GM23338 (cell line): ENCODE measurements around the gene COL18A1. TPM values are rescaled to one million over a fixed set of nuclear protein-coding genes. Genes with fewer than 3 reads are reported as not detected.

ENCODE experiments used
- ATAC-seq: fragments of 200-7000 bp; cut with Tn5 transposase; 3 replicates; pipeline ENCODE4 v1.9.1; 2020
- DNase-seq: peaks from one replicate; pipeline ENCODE4 v3.0.0-alpha.2; 2015; ENCODE audit warnings: low spot score
- H2AFZ ChIP-seq: fragments of 200-600 bp; sonication (generic); 2 replicates; pipeline ENCODE4 v1.8.0; 2016; ENCODE audit warnings: antibody characterized with exemption, mild to moderate bottlenecking, moderate library complexity
- H3F3A ChIP-seq: fragments of 200-600 bp; sonication (generic); replicated peaks from 2 replicates; pipeline ENCODE4 v1.8.0; 2017; ENCODE audit warnings: antibody characterized with exemption, mixed run types, low read depth
- H3K27ac ChIP-seq: fragments of 200-600 bp; sonication (generic); 2 replicates; pipeline ENCODE4 v1.6.1; 2016; ENCODE audit warnings: low read depth
- H3K27me3 ChIP-seq: fragments of 200-600 bp; sonication (generic); 2 replicates; pipeline ENCODE4 v1.8.0; 2016; ENCODE audit warnings: mild to moderate bottlenecking, mixed run types, moderate library complexity; ENCODE audit not compliant: insufficient read depth
- H3K36me3 ChIP-seq: fragments of 200-600 bp; sonication (generic); 2 replicates; pipeline ENCODE4 v1.8.0; 2016; ENCODE audit warnings: mild to moderate bottlenecking; ENCODE audit not compliant: insufficient read depth
- H3K4me1 ChIP-seq: fragments of 200-600 bp; sonication (generic); 2 replicates; pipeline ENCODE4 v1.8.0; 2016; ENCODE audit warnings: mild to moderate bottlenecking, moderate library complexity; ENCODE audit not compliant: insufficient read depth
- H3K4me2 ChIP-seq: fragments of 200-600 bp; sonication (generic); 2 replicates; pipeline ENCODE4 v1.7.1; 2017; ENCODE audit warnings: mixed run types
- H3K4me3 ChIP-seq: fragments of 200-600 bp; sonication (generic); 2 replicates; pipeline ENCODE4 v1.6.1; 2016; ENCODE audit warnings: mixed run types
- H3K79me2 ChIP-seq: fragments of 200-600 bp; sonication (generic); replicated peaks from 2 replicates; pipeline ENCODE4 v1.8.0; 2017; ENCODE audit warnings: mild to moderate bottlenecking; ENCODE audit not compliant: insufficient read depth
- H3K9me2 ChIP-seq: fragments of 200-600 bp; sonication (generic); 2 replicates; pipeline ENCODE4 v1.8.0; 2017; ENCODE audit not compliant: insufficient read depth
- H4K20me1 ChIP-seq: fragments of 200-600 bp; sonication (generic); replicated peaks from 2 replicates; pipeline ENCODE4 v1.8.0; 2017; ENCODE audit warnings: mild to moderate bottlenecking; ENCODE audit not compliant: insufficient read depth
- H3K27ac Mint-ChIP-seq: 2 replicates; pipeline ENCODE4 v1.8.0; 2020; ENCODE audit warnings: inconsistent platforms, mild to moderate bottlenecking, moderate library complexity, mixed read lengths
- H3K27me3 Mint-ChIP-seq: 3 replicates; pipeline ENCODE4 v1.8.0; 2022; ENCODE audit warnings: low read depth, mild to moderate bottlenecking, moderate library complexity, mixed read lengths, inconsistent platforms; ENCODE audit not compliant: insufficient read depth, poor library complexity
- H3K36me3 Mint-ChIP-seq: 3 replicates; pipeline ENCODE4 v1.8.0; 2021; ENCODE audit warnings: low read depth, mild to moderate bottlenecking, inconsistent platforms, moderate library complexity, mixed read lengths
- H3K4me1 Mint-ChIP-seq: 3 replicates; pipeline ENCODE4 v1.8.0; 2020; ENCODE audit warnings: mild to moderate bottlenecking, inconsistent platforms, mixed read lengths
- H3K4me3 Mint-ChIP-seq: 3 replicates; pipeline ENCODE4 v1.8.0; 2021; ENCODE audit warnings: moderate library complexity, mild to moderate bottlenecking, inconsistent platforms, mixed read lengths
- H3K9me3 Mint-ChIP-seq: 3 replicates; pipeline ENCODE4 v1.8.0; 2020; ENCODE audit warnings: moderate library complexity, mild to moderate bottlenecking, inconsistent platforms, mixed read lengths
- CREB1 ChIP-seq: fragments of 250-450 bp; sonication (Bioruptor Pico); IDR thresholded peaks from 2 replicates; pipeline ENCODE4 v1.5.0; 2020; ENCODE audit warnings: low read depth, mild to moderate bottlenecking, moderate library complexity
- CTCF ChIP-seq, 2 experiments: fragments of 200-600 bp in 1 of 2; sonication (generic) in 1 of 2; conservative IDR thresholded peaks; 2 replicates each; pipeline versions ENCODE4 v1.5.1 to v1.6.1; 2016 to 2017; ENCODE audit warnings: antibody characterized with exemption in 2 of 2, low read depth in 2 of 2, mild to moderate bottlenecking in 2 of 2, moderate library complexity in 1 of 2
- EZH2 ChIP-seq: fragments of 200-600 bp; sonication (generic); IDR thresholded peaks from one replicate; pipeline ENCODE4 v1.8.0; 2017; ENCODE audit warnings: antibody characterized with exemption, mild to moderate bottlenecking, low read depth; ENCODE audit not compliant: unreplicated experiment
- EZH2phosphoT487 ChIP-seq: fragments of 200-600 bp; sonication (generic); IDR thresholded peaks from one replicate; pipeline ENCODE4 v1.8.1; 2018; ENCODE audit warnings: antibody characterized with exemption; ENCODE audit not compliant: unreplicated experiment
- JUNB ChIP-seq: IDR thresholded peaks from one replicate; pipeline ENCODE4 v1.6.1; 2016; ENCODE audit warnings: antibody characterized with exemption; ENCODE audit not compliant: unreplicated experiment
- NANOG ChIP-seq: IDR thresholded peaks from 2 replicates; pipeline ENCODE4 v1.6.1; 2016; ENCODE audit warnings: antibody characterized with exemption, borderline replicate concordance
- ZNF114 ChIP-seq: fragments of 250-450 bp; sonication (Bioruptor Pico); IDR thresholded peaks from 2 replicates; pipeline ENCODE4 v1.5.0; 2020; ENCODE audit warnings: mild to moderate bottlenecking, moderate library complexity
- ZNF331 ChIP-seq: fragments of 250-450 bp; sonication (Bioruptor Pico); IDR thresholded peaks from 2 replicates; pipeline ENCODE4 v1.5.0; 2020; ENCODE audit warnings: low read depth, mild to moderate bottlenecking, moderate library complexity
- polyA plus RNA-seq: library from polyadenylated mRNA; unstranded; fragments of >200 nt; fragmentation: Nextera tagmentation; extraction: Ambion mirVana; gene quantifications from 2 replicates; pipeline ENCODE4 v1.2.1, GENCODE V29; 2016
- total RNA-seq: library from RNA; depleted of rRNA; stranded (reverse); fragments of >200 nt; shearing (Covaris generic); gene quantifications from 2 replicates; pipeline ENCODE4 v1.2.3, GENCODE V29; 2014

COL18A1 gene
- total and polyA plus RNA-seq, 2 experiments from 2014 or later: 38.4 to 430 TPM

DNA sequence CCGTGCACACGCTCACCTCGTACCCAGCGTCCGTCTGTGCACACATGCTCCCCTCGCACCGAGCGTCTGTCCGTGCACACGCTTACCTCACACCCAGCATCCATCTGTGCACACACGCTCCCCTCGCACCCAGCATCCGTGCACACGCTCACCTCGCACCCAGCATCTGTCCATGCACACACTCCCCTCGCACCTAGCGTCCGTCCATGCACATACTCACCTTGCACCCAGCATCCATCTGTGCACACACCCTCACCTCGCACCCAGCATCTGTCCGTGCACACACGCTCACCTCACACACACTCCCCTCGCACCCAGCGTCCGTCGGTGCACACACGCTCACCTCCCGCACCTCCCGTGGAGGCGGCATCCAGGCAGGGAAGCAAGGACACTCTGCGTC, 24.4 kb upstream of the COL18A1 start (continued):
- TF ChIP-seq EZH2phosphoT487 (no peak), ZNF114 (CRISPR knock-in tag) (no peak), CREB1 (CRISPR knock-in tag) (no peak), JUNB (no peak)

DNA sequence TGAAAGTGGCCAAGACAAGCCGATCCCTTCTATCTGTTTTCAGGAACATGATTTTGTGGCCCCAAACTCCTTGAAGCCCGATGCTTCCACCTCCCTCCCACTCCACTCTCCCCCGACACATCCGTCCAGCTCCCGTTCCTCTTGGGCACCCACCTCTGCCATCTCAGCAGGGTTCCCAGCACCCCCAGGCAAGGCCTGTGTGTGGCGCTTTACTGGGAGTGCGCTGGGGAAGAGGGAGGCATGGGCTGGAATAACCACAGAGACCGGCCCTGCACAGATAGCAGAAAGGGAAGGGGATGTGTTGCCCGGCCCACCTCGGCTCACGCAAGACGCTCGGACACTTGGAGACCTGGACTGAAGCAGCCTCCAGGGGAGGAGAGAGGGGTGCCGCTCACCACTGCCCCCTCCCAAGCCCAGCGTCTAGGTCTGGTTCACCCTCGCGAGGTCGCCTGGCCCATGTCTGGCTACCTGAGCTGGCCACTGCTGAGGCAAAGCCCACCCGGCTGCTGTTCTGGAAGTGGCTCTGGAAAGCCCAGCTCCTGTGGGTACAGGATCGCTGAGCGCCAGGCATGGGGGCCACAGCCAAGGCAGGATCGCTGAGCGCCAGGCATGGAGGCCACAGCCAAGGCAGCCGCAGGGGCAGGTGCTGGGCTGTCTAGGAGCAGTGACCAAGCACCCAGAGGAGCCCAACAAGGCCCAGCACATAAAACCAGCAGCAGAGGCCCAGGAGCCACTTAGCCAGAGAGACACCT, 23.8 kb upstream of the COL18A1 start:
- no peak overlapping the region for H3K27ac ChIP-seq
- no peak overlapping the region for H2AFZ ChIP-seq
- no peaks in the 10 kb centered on the region for H3K36me3 ChIP-seq
- Mint-ChIP-seq H3K4me3 (no peak overlapping the region; the same call in 2 of the 3 replicates), H3K9me3 (peaks cover 5% of the 10 kb centered on the region), H3K27ac (no peak overlapping the region), H3K4me1 (peaks cover 28% of the 10 kb centered on the region), H3K27me3 (peaks cover 13% of the 10 kb centered on the region), H3K36me3 (peaks cover 14% of the 10 kb centered on the region)
- H3K4me2 ChIP-seq: no peak overlapping the region
- no peak for ATAC-seq
- no peaks in the 10 kb centered on the region for H3K9me2 ChIP-seq
- no peak for DNase-seq
- no peak for TF ChIP-seq ZNF331 (CRISPR knock-in tag)
- no peaks in the 10 kb centered on the region for H3K79me2 ChIP-seq
- peaks cover 7% of the 10 kb centered on the region; the same call in 1 of the 2 replicates for H3K4me1 ChIP-seq
- no peaks in the 10 kb centered on the region for H3K27me3 ChIP-seq
- H3K4me3 ChIP-seq: no peak overlapping the region
- H3F3A ChIP-seq: peaks cover 14% of the 10 kb centered on the region; the same call in 1 of the 2 replicates
- no peaks in the 10 kb centered on the region for H4K20me1 ChIP-seq

DNA sequence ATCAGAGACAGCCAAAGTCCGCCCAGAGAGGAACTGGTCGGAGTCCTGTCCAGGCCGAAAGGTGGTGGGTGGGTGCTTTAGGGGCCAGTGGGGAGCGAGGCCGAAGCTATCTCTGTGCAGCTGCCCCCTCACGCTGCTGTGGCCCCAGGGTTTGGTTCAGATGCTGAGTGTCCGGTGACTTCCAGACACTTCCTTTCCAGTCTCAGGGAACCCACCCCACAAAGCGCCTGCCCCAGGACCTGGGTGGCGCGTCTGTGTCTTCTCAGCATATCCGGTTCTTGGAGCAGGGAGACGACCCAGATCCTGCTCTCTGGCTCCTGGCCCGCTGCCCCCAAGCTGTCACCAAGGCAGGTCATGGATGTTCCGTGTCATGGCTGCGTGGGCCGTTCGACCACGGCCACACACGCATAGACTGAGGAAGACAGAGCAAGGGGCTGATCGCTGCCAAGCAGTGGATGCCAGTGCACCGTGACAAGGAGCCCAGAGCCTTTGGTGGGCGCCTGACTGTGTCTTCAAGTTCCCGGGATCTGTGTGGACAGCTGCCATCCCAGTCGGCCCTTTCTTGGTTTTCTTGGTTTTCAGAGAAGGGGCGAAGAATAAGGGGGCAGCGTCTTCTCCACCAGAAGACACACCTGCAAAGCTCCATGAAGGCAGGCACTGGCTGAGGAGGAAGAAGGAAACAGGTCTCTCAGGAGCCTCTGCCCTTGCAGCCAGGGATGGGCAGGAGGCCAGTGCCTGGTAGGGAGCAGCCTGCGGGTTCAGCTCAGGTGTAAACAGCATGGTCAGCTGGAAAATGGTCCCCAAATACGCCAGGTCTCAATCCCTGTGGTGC, 22.9 kb upstream of the COL18A1 start:
- Histone ChIP-seq H3K27ac (no peak overlapping the region), H3K9me2 (no peaks in the 10 kb centered on the region), H3K79me2 (no peaks in the 10 kb centered on the region), H3K4me3 (no peak overlapping the region), H3K4me2 (no peak overlapping the region), H3K27me3 (no peaks in the 10 kb centered on the region), H4K20me1 (no peaks in the 10 kb centered on the region), H3F3A (peaks cover 11% of the 10 kb centered on the region; the same call in 1 of the 2 replicates), H3K36me3 (no peaks in the 10 kb centered on the region), H2AFZ (no peak overlapping the region), H3K4me1 (peaks cover 7% of the 10 kb centered on the region; the same call in 1 of the 2 replicates)
- ATAC-seq (no peak), DNase-seq (no peak)
- peaks cover 5% of the 10 kb centered on the region for H3K9me3 Mint-ChIP-seq
- peaks cover 14% of the 10 kb centered on the region for H3K27me3 Mint-ChIP-seq
- peaks cover 10% of the 10 kb centered on the region for H3K36me3 Mint-ChIP-seq
- TF ChIP-seq ZNF331 (CRISPR knock-in tag) (no peak), ZNF114 (CRISPR knock-in tag) (no peak), NANOG (no peak), EZH2phosphoT487 (no peak), CTCF (conservative IDR thresholded peaks at IDR 0.05; ENCODE audit: low read depth in 2 of 2) (no peak), EZH2 (no peak)
- no peak overlapping the region for H3K27ac Mint-ChIP-seq
- H3K4me3 Mint-ChIP-seq: no peak overlapping the region
- H3K4me1 Mint-ChIP-seq: peaks cover 30% of the 10 kb centered on the region
